Spleen (tissue), 7 donors: ENCODE data around the gene AQP12A.

Experiments used
- POLR2AphosphoS5 ChIP-seq, 3 donors: sonication (generic); formaldehyde crosslinking; IDR thresholded peaks; one replicate each; pipeline ENCODE4 v1.5.1; 2017; ENCODE audit warnings: antibody characterized with exemption in 3 of 3
- TF ChIP-seq, protein P1 (sequence below), 11 experiments: fragments of 200-600 bp in 7 of 11; fragments of 450-650 bp in 4 of 11; sonication (generic) in 4 of 11; IDR thresholded peaks in 8 of 11; conservative IDR thresholded peaks in 3 of 11; 1 replicate in 7 of 11; 2 replicates in 4 of 11; pipeline versions ENCODE4 v1.4.0 to v1.8.0; 2016 to 2021; ENCODE audit warnings: antibody characterized with exemption in 11 of 11, inconsistent platforms in 4 of 11, mild to moderate bottlenecking in 1 of 11
- donor health status: DM: no; HTN: no; CAD: no; lungs with moderate emphysema.
- donor health status: DM: no; HTN: no; CAD: no.
- donor health status: DM: no; HTN: no; CAD: no.

DNA sequence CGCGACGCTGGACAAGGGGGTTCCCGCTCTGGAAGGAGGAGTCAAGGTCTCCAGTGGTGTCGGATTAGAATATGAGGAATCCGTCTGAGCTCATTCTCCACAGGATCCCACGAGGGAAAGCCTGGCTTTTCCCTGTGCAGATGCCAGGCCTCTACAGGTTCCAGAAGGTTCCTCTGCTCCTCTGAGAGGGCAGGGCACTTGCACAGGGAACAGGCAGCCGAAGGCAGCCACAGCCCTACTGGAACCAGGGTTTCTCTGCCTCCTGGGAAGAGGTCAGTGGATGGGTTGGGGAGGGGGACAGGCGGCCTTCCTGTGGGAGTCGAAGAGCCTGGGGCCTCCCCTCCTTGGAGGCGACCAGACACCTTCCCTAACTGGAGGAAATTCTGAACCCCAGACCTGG is 1.7 kb upstream of the AQP12A start:
- TF ChIP-seq, protein P1, sequence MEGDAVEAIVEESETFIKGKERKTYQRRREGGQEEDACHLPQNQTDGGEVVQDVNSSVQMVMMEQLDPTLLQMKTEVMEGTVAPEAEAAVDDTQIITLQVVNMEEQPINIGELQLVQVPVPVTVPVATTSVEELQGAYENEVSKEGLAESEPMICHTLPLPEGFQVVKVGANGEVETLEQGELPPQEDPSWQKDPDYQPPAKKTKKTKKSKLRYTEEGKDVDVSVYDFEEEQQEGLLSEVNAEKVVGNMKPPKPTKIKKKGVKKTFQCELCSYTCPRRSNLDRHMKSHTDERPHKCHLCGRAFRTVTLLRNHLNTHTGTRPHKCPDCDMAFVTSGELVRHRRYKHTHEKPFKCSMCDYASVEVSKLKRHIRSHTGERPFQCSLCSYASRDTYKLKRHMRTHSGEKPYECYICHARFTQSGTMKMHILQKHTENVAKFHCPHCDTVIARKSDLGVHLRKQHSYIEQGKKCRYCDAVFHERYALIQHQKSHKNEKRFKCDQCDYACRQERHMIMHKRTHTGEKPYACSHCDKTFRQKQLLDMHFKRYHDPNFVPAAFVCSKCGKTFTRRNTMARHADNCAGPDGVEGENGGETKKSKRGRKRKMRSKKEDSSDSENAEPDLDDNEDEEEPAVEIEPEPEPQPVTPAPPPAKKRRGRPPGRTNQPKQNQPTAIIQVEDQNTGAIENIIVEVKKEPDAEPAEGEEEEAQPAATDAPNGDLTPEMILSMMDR (IDR thresholded peaks at IDR 0.05 in 8 of 11, conservative IDR thresholded peaks at IDR 0.05 in 3 of 11), result no peak
- no peak for TF ChIP-seq POLR2AphosphoS5 (IDR thresholded peaks at IDR 0.05)
